HepG2 (cell line): ENCODE results near the gene PRSS53. TPM values are rescaled to one million over a fixed set of nuclear protein-coding genes. Genes with fewer than 3 reads are reported as not detected.

Experiments
- ATAC-seq: fragments of 200-7000 bp; cut with Tn5 transposase; 3 replicates; pipeline ENCODE4 v1.9.1; 2020; ENCODE audit warnings: mild to moderate bottlenecking, moderate library complexity
- BruUV-seq: library from RNA; stranded (reverse); fragments of 400-500 nt; replicated peaks from 2 replicates; lab custom pipeline; 2021; lab: Mats Ljungman, UMichigan
- CTCF ChIA-PET: fragments of 300-600 bp; formaldehyde crosslinking; extraction: SDS; loops from one replicate; lab custom pipeline; 2021; ENCODE audit warnings: low total read pairs, inconsistent platforms, low intra/inter-chr PET ratio; lab: Yijun Ruan, JAX
- POLR2A ChIA-PET: fragments of 350-600 bp; sonication (Branson Sonifier 250); formaldehyde crosslinking; loops from one replicate; lab custom pipeline; 2020; ENCODE audit warnings: antibody characterized with exemption, inconsistent platforms; lab: Yijun Ruan, JAX
- DNase-seq: peaks from one replicate; pipeline ENCODE4 v3.0.0-alpha.2; 2015; ENCODE audit warnings: low spot score
- FAIRE-seq: peaks from 3 replicates; lab custom pipeline; 2011; peaks lifted over from hg19 to GRCh38; lab: Jason Lieb, UNC
- H2AFZ ChIP-seq: one replicate; pipeline ENCODE4 v1.6.1; 2011; ENCODE audit warnings: low read length, inconsistent platforms
- H3K27ac ChIP-seq: fragments of 300-600 bp; 3 replicates; pipeline ENCODE4 v1.8.0; 2011; ENCODE audit warnings: mixed run types, mild to moderate bottlenecking, mixed read lengths, low read length, inconsistent platforms; ENCODE audit not compliant: insufficient read depth; ENCODE audit errors: extremely low read length
- H3K27me3 ChIP-seq, 2 experiments: fragments of 200-600 bp in 1 of 2; 2 replicates in 1 of 2; 3 replicates in 1 of 2; pipeline versions ENCODE4 v1.6.0 to v1.8.0; 2011; ENCODE audit warnings: low read length in 2 of 2, mild to moderate bottlenecking in 2 of 2, moderate library complexity in 2 of 2, inconsistent platforms in 1 of 2; ENCODE audit not compliant: insufficient read depth in 2 of 2, control insufficient read depth in 1 of 2
- H3K36me3 ChIP-seq, 2 experiments: fragments of 200-600 bp in 1 of 2; replicated peaks in 1 of 2; 2 replicates in 1 of 2; 3 replicates in 1 of 2; pipeline versions ENCODE4 v1.5.1 to v1.8.0; 2011; ENCODE audit warnings: low read length in 2 of 2, inconsistent platforms in 1 of 2; ENCODE audit not compliant: insufficient read depth in 2 of 2, control insufficient read depth in 1 of 2
- H3K4me1 ChIP-seq: 2 replicates; pipeline ENCODE4 v1.5.1; 2012; ENCODE audit warnings: low read length, inconsistent platforms; ENCODE audit not compliant: insufficient read depth
- H3K4me2 ChIP-seq: 2 replicates; pipeline ENCODE4 v1.6.0; 2011; ENCODE audit warnings: low read depth, low read length, inconsistent platforms
- H3K4me3 ChIP-seq, 3 experiments: fragments of 200-600 bp in 1 of 3; sonication (generic), shearing (Covaris generic) in 1 of 3; replicated peaks in 1 of 3; 2 replicates each; pipeline ENCODE4 v1.5.1; 2011 to 2016; ENCODE audit warnings: low read length in 3 of 3, inconsistent platforms in 2 of 3, low read depth in 2 of 3, mild to moderate bottlenecking in 2 of 3, control low read depth in 1 of 3, mixed read lengths in 1 of 3; ENCODE audit not compliant: insufficient read depth in 1 of 3
- H3K79me2 ChIP-seq: one replicate; pipeline ENCODE4 v1.6.1; 2011; ENCODE audit warnings: low read length, inconsistent platforms; ENCODE audit not compliant: insufficient read depth
- H3K9ac ChIP-seq: 2 replicates; pipeline ENCODE4 v1.6.0; 2011; ENCODE audit warnings: mild to moderate bottlenecking, low read depth, low read length, inconsistent platforms; ENCODE audit not compliant: insufficient read depth
- H3K9me3 ChIP-seq: 2 replicates; pipeline ENCODE4 v1.5.1; 2012; ENCODE audit warnings: mild to moderate bottlenecking, low read length
- H4K20me1 ChIP-seq: 2 replicates; pipeline ENCODE4 v1.6.0; 2011; ENCODE audit warnings: inconsistent platforms, mild to moderate bottlenecking, low read length, moderate library complexity; ENCODE audit not compliant: insufficient read depth
- CENPT ChIP-seq: sonication (generic); formaldehyde crosslinking; IDR thresholded peaks from 2 replicates; pipeline ENCODE4 v1.8.0; 2022; ENCODE audit warnings: low read depth, mild to moderate bottlenecking, moderate library complexity, missing genetic modification reagents
- CREB1 ChIP-seq, 2 experiments: fragments of 450-650 bp in 1 of 2; IDR thresholded peaks; 2 replicates each; pipeline ENCODE4 v1.6.1; 2016 to 2017; ENCODE audit warnings: control low read depth in 1 of 2, mild to moderate bottlenecking in 1 of 2, missing compliant biosample characterization in 1 of 2, missing genetic modification characterization in 1 of 2
- HNF4G ChIP-seq, 2 experiments: sonication (generic) in 1 of 2; formaldehyde crosslinking in 1 of 2; IDR thresholded peaks; 2 replicates each; pipeline versions ENCODE4 v1.4.0 to v1.6.1; 2011 to 2020; ENCODE audit warnings: borderline replicate concordance in 2 of 2, low read depth in 2 of 2, mild to moderate bottlenecking in 2 of 2, low read length in 1 of 2, missing genetic modification reagents in 1 of 2, moderate library complexity in 1 of 2
- HOXA3 ChIP-seq: sonication (generic); formaldehyde crosslinking; IDR thresholded peaks from 2 replicates; pipeline ENCODE4 v1.5.0; 2020; ENCODE audit warnings: missing genetic modification reagents
- HOXA5 ChIP-seq: sonication (generic); formaldehyde crosslinking; IDR thresholded peaks from 2 replicates; pipeline ENCODE4 v1.4.0; 2020; ENCODE audit warnings: missing genetic modification reagents
- HOXA9 ChIP-seq: sonication (generic); formaldehyde crosslinking; IDR thresholded peaks from 2 replicates; pipeline ENCODE4 v1.8.1; 2022; ENCODE audit warnings: missing genetic modification reagents, mild to moderate bottlenecking, moderate library complexity, borderline replicate concordance
- ISL2 ChIP-seq: sonication (generic); formaldehyde crosslinking; IDR thresholded peaks from 2 replicates; pipeline ENCODE4 v1.5.0; 2020; ENCODE audit warnings: missing genetic modification reagents
- MAFF ChIP-seq: IDR thresholded peaks from 2 replicates; pipeline ENCODE4 v1.6.1; 2011; ENCODE audit warnings: low read depth, low read length, improper control_type of control experiment
- MIER2 ChIP-seq: IDR thresholded peaks from 2 replicates; pipeline ENCODE4 v1.6.1; 2016; ENCODE audit warnings: missing biosample characterization, missing genetic modification reagents
- MIER3 ChIP-seq: IDR thresholded peaks from 2 replicates; pipeline ENCODE4 v1.6.1; 2016; ENCODE audit warnings: missing compliant biosample characterization, borderline replicate concordance
- MTERF4 ChIP-seq: sonication (generic); formaldehyde crosslinking; IDR thresholded peaks from 2 replicates; pipeline ENCODE4 v1.8.0; 2023; ENCODE audit warnings: mild to moderate bottlenecking, missing genetic modification reagents
- PRPF4 ChIP-seq: fragments of 200-400 bp; formaldehyde crosslinking; IDR thresholded peaks from 2 replicates; pipeline ENCODE4 v1.6.1; 2016; ENCODE audit warnings: low read length, low read depth; ENCODE audit not compliant: poor library complexity, severe bottlenecking
- RBFOX2 ChIP-seq: fragments of 200-400 bp; formaldehyde crosslinking; IDR thresholded peaks from 2 replicates; pipeline ENCODE4 v1.6.1; 2017; ENCODE audit warnings: low read depth, mild to moderate bottlenecking, low read length
- SAP130 ChIP-seq: IDR thresholded peaks from 2 replicates; pipeline ENCODE4 v1.6.1; 2016; ENCODE audit warnings: low read depth
- SP1 ChIP-seq, 2 experiments: fragments of 450-650 bp in 1 of 2; sonication (generic) in 1 of 2; formaldehyde crosslinking in 1 of 2; IDR thresholded peaks; 2 replicates each; pipeline versions ENCODE4 v1.4.0 to v1.6.1; 2016 to 2020; ENCODE audit warnings: missing genetic modification reagents in 1 of 2
- XRCC5 ChIP-seq: fragments of 200-400 bp; formaldehyde crosslinking; optimal IDR thresholded peaks from 2 replicates; pipeline ENCODE3; 2017; ENCODE audit warnings: mild to moderate bottlenecking, low read length
- ZBTB42 ChIP-seq: sonication (generic); formaldehyde crosslinking; IDR thresholded peaks from 2 replicates; pipeline ENCODE4 v1.5.0; 2020; ENCODE audit warnings: mild to moderate bottlenecking, missing genetic modification reagents
- ZKSCAN5 ChIP-seq: sonication (generic); formaldehyde crosslinking; IDR thresholded peaks from 2 replicates; pipeline ENCODE4 v1.5.1; 2020; ENCODE audit warnings: mild to moderate bottlenecking, missing genetic modification reagents
- ZNF329 ChIP-seq: sonication (generic); formaldehyde crosslinking; IDR thresholded peaks from 2 replicates; pipeline ENCODE4 v1.9.0; 2021; ENCODE audit warnings: low read depth, mild to moderate bottlenecking, missing genetic modification reagents
- ZNF354B ChIP-seq: sonication (generic); formaldehyde crosslinking; IDR thresholded peaks from 2 replicates; pipeline ENCODE4 v1.8.0; 2022; ENCODE audit warnings: mild to moderate bottlenecking, missing genetic modification reagents
- ZNF574 ChIP-seq: sonication (generic); formaldehyde crosslinking; IDR thresholded peaks from 2 replicates; pipeline ENCODE4 v1.4.0; 2020; ENCODE audit warnings: missing genetic modification reagents
- ZNF670 ChIP-seq: sonication (generic); formaldehyde crosslinking; IDR thresholded peaks from 2 replicates; pipeline ENCODE4 v1.8.0; 2022; ENCODE audit warnings: mild to moderate bottlenecking, missing genetic modification reagents, borderline replicate concordance
- WGBS: methylation state at CpG from one replicate; pipeline ENCODE4 v1.1.6; 2017; ENCODE audit warnings: low lambda C conversion rate; 5-methylcytosine and 5-hydroxymethylcytosine counted together
- in situ Hi-C: cut with HindIII; loops from 2 replicates; pipeline ENCODE4 v1.10.0; 2017; ENCODE audit warnings: low pct_unique_long_range_greater_than_20kb; ENCODE audit not compliant: extremely low pct_ligation_motif_present
- intact Hi-C: fragments of 100-400 bp; cut with micrococcal nuclease; formaldehyde crosslinking; loops from one replicate; pipeline ENCODE4 v1.10.0; 2022; ENCODE audit not compliant: unreplicated experiment
- polyA plus RNA-seq, 8 experiments: library from polyadenylated mRNA; depleted of rRNA in 3 of 8; stranded (reverse) in 7 of 8; unstranded in 1 of 8; fragments of >200 nt; fragmentation: Illumina TruSeq in 4 of 8; extraction: Trizol in 4 of 8; gene quantifications; 2 replicates each; pipeline versions ENCODE4 v1.2.1 to v1.2.3, GENCODE V29; 2011 to 2016; ENCODE audit warnings: low read depth in 4 of 8, missing spikeins in 1 of 8, mixed read lengths in 1 of 8; ENCODE audit not compliant: insufficient read depth in 1 of 8
- total RNA-seq, 5 experiments: library from RNA; depleted of rRNA; stranded (reverse); fragments of >200 nt; fragmentation: Illumina TruSeq; extraction: Trizol; gene quantifications; 2 replicates each; pipeline ENCODE4 v1.2.3, GENCODE V29; 2016; ENCODE audit warnings: low read depth in 1 of 5

The PRSS53 gene
- total and polyA plus RNA-seq, 2 of the 13 experiments (the other 11 are each of a cell fraction or from before 2014, with no cell fraction given), result 2.2 to 7.4 TPM

GRCh38 chr16:31063843-31064611 is 24.7 kb downstream of the PRSS53 start:
- POLR2A ChIA-PET, result no interaction called here
- Histone ChIP-seq H2AFZ (no peak overlapping the region), H3K36me3 (peaks cover 14 to 29% of the 10 kb centered on the region in 2 experiments; a peak in 4 of 5 replicates), H3K4me1 (no peaks in the 10 kb centered on the region), H3K4me3 (no peak overlapping the region), H3K27me3 (no peaks in the 10 kb centered on the region), H3K27ac (no peak overlapping the region), H3K9ac (no peak overlapping the region), H3K79me2 (peaks cover 20% of the 10 kb centered on the region), H3K4me2 (no peak overlapping the region), H4K20me1 (no peaks in the 10 kb centered on the region), H3K9me3 (no peaks in the 10 kb centered on the region)
- in situ Hi-C loops, result no loop called here
- DNase-seq (no peak), FAIRE-seq (no peak), ATAC-seq (no peak; the same call in 1 of the 3 replicates)
- CTCF ChIA-PET, result no interaction called here
- WGBS, result 98% methylated on average over 54 of the region's 56 CpGs
- no TSS peak for BruUV-seq
- intact Hi-C loops, result no loop called here
- no peak for TF ChIP-seq ZNF354B (CRISPR knock-in tag)
- TF ChIP-seq ZBTB42, result no peak
- no peak for TF ChIP-seq ZNF670 (CRISPR knock-in tag)
- no peak for TF ChIP-seq MIER3 (CRISPR knock-in tag)
- TF ChIP-seq XRCC5, result no peak
- TF ChIP-seq ZKSCAN5, result no peak
- TF ChIP-seq CREB1 (IDR thresholded peaks at IDR 0.05), result no peak
- TF ChIP-seq CREB1 (CRISPR knock-in tag; IDR thresholded peaks at IDR 0.05), result no peak
- no peak for TF ChIP-seq ISL2 (CRISPR knock-in tag)
- no peak for TF ChIP-seq SAP130 (CRISPR knock-in tag)
- TF ChIP-seq MTERF4, result no peak
- no peak for TF ChIP-seq HOXA5 (CRISPR knock-in tag)
- TF ChIP-seq MAFF, result no peak
- no peak for TF ChIP-seq ZNF329 (CRISPR knock-in tag)
- TF ChIP-seq RBFOX2, result peak; percentile 30; the same call in 1 of the 2 replicates
- no peak for TF ChIP-seq MIER2 (CRISPR knock-in tag)
- 0 out of 2 replicates have a peak, but pooled peaks have one; percentile 18 for TF ChIP-seq HOXA3 (CRISPR knock-in tag)
- TF ChIP-seq ZNF574 (CRISPR knock-in tag), result no peak
- TF ChIP-seq HOXA9, result no peak
- TF ChIP-seq PRPF4, result no peak
- TF ChIP-seq CENPT (CRISPR knock-in tag), result 0 out of 2 replicates have a peak, but pooled peaks have one; percentile 33
- no peak for TF ChIP-seq SP1 (IDR thresholded peaks at IDR 0.05)
- TF ChIP-seq SP1 (CRISPR knock-in tag; IDR thresholded peaks at IDR 0.05), result no peak
- TF ChIP-seq HNF4G (IDR thresholded peaks at IDR 0.05; ENCODE audit: borderline replicate concordance, low read depth, low read length), result no peak
- no peak for TF ChIP-seq HNF4G (CRISPR knock-in tag; IDR thresholded peaks at IDR 0.05; ENCODE audit: borderline replicate concordance, low read depth)
